ENCODE measurements around the gene PECR. TPM values are rescaled to one million over a fixed set of nuclear protein-coding genes. Genes with fewer than 3 reads are reported as not detected.

The PECR gene
- total RNA-seq: 10 to 100 TPM; 17.0 to 20.8 TPM

DNA sequence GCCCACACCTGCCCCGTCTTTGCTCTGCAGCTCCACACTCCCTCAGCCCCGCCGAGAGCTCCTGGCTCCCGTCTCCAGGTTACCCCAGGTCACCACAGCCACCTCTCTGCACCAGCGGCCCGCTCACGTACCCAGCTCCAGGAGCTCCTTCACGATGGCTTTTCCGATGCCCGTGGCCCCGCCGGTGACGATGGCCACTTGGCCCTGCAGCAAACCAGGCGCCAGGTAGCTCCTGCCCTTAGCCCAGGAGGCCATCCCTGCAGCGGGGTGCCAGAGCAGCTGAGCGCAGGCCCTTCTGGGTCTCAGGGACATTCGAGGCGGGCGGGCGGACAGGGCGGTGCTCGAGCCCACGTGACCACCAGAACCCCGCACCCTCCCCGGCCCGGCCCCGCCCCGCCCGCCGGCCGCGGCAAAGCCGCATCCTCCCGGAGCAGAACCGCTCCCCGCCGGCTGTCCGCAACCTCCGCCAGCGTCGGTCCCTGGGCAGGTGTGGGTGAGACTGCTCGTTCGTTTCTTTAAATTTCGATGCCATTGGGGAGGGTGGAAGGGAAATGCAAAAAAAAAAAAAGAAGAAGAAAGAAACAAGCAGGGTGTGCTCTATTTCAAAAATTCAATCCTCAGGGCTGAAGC is at the start of gene PECR, which contains the start of gene TMEM169:
PECR (minus strand) TSS at position 323 of the 630 bp plus-strand sequence; CDS start at position 255, 68 bp downstream.
TMEM169 (plus strand) TSS at position 433 of the 630 bp plus-strand sequence. CDS start 14,045 bp downstream, outside the sequence.
- intact Hi-C loops (cut with DNase I, micrococcal nuclease): loop anchor here (1.0 to 5.0 kb wide), 4 partner anchors 27 to 417 kb away; partner anchors contain the start of genes XRCC5 (in 2 of the 2) and RPL37A (in 1 of the 2)
- POLR2A ChIA-PET: interaction anchor here (1.1 kb wide), 2 partner anchors 26 to 29 kb away, joined by 3 to 4 read pairs; no protein-coding TSS in a partner anchor
- H3K9me3 Mint-ChIP-seq (ENCODE audit: low read depth): no peaks in the 10 kb centered on the region
- H3K4me1 Mint-ChIP-seq: peaks cover 59% of the 10 kb centered on the region
- DNase-seq (peak; percentile 89), ATAC-seq (peak; percentile 93)
- H3K36me3 Mint-ChIP-seq (ENCODE audit: low read depth): peaks cover 2% of the 10 kb centered on the region
- CTCF ChIA-PET: interaction anchor here (0.5 to 6.3 kb wide), 13 partner anchors 11 to 332 kb away, joined by 3 to 48 read pairs (median 4); partner anchors contain the start of gene XRCC5
- no peaks in the 10 kb centered on the region for H3K27me3 Mint-ChIP-seq
- H3K27ac Mint-ChIP-seq: peak within 1 kb of the TSS; percentile 81
- peak within 1 kb of the TSS; percentile 81 for H3K4me3 Mint-ChIP-seq

DNA sequence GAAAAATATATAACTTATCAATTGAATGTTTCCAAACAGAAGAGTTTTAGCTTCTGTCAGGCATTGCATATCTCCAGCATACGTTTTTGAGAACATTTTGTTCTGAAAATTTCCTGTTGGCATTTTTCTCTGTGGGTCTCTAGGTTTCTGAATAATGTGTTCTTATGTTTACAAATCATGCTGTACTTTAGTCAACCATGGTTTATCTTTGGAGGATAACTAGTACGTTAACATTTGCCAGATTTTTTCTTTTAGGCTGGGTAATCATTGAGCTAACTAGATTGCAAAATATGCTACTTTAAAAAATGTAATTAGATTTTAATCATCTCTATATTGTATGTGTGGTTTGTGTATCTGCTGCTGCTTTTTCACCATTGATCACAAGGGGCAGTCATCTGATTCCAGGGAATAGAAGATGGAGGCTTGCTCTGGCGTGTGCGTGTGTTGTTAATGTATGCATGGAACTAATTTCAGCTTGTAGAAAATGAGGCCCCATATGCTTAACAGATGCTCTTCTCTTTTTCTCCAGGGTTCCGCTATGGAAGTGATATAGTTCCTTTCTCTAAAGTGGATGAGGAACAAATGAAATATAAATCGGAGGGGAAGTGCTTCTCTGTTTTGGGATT is 48.9 kb upstream of the PECR start:
- ATAC-seq: no peak
- POLR2A ChIA-PET: no interaction called here
- H3K36me3 Mint-ChIP-seq (ENCODE audit: low read depth): peaks cover 79% of the 10 kb centered on the region
- peaks cover 75% of the 10 kb centered on the region for H3K4me1 Mint-ChIP-seq
- peak overlapping the region; percentile 47 for H3K27ac Mint-ChIP-seq
- H3K27me3 Mint-ChIP-seq: no peaks in the 10 kb centered on the region
- DNase-seq: no peak
- no peaks in the 10 kb centered on the region for H3K9me3 Mint-ChIP-seq (ENCODE audit: low read depth)
- intact Hi-C loops (cut with DNase I, micrococcal nuclease): no loop called here
- no peak overlapping the region for H3K4me3 Mint-ChIP-seq
- CTCF ChIA-PET: interaction anchor here (0.6 to 3.2 kb wide), 10 partner anchors 9 to 573 kb away, joined by 3 to 17 read pairs (median 3); no protein-coding TSS in a partner anchor

DNA sequence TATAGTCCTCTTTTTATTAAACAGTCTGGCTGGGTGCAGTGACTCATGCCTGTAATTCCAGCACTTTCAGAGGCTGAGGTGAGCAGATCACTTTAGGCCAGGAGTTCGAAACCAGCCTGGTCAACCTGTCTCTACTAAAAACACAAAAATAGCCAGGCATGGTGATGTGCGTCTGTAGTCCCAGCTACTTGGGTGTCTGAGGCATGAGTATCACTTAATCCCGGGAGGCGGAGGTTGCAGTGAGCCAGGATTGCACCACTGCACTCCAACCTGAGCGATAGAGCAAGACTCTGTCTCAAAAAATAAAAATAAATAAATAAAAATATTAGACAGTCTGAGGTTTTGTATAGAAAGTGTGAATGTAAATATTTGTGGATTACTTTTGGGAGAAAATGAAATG is 45.3 kb upstream of the PECR start:
- ATAC-seq: no peak

DNA sequence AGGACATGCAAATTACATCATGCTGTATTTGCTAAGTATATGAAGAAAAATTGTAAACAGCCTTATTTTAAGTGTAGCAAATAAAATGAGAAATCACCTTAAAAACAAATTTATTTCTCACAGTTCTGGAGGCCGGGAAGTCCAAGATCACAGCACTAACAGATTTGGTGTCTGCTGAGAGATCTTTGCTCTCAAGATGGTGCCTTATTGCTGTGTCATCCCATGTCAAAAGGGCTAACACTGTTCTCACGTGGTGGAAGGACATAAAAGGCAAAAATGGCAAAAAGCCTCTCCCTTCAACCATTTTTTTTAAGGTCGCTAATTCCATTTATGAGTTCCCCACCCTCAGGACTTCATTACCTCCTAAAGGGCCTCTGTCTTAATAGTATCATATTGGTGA is 39.6 kb upstream of the PECR start:
- CTCF ChIA-PET: interaction anchor here (0.9 to 5.8 kb wide), 3 partner anchors 9 to 281 kb away, joined by 3 to 50 read pairs (median 3); partner anchors contain the start of gene XRCC5
- H3K27ac Mint-ChIP-seq: peak overlapping the region; percentile 98

More for the DNA sequence above, 45.3 kb upstream of the PECR start:
- H3K27ac Mint-ChIP-seq: peak overlapping the region; percentile 17
- intact Hi-C loops (cut with DNase I, micrococcal nuclease): loop anchor here in 1 of 2 experiments (5.0 kb wide), 1 partner anchor 35 kb away; no protein-coding TSS in a partner anchor
- H3K4me1 Mint-ChIP-seq: peaks cover 66% of the 10 kb centered on the region
- no peaks in the 10 kb centered on the region for H3K27me3 Mint-ChIP-seq
- H3K9me3 Mint-ChIP-seq (ENCODE audit: low read depth): no peaks in the 10 kb centered on the region
- CTCF ChIA-PET: interaction anchor here (0.6 to 1.0 kb wide), 3 partner anchors 14 to 75 kb away, joined by 3 read pairs; no protein-coding TSS in a partner anchor
- peaks cover 76% of the 10 kb centered on the region for H3K36me3 Mint-ChIP-seq (ENCODE audit: low read depth)
- H3K4me3 Mint-ChIP-seq: no peak overlapping the region
- no peak for DNase-seq
- POLR2A ChIA-PET: interaction anchor here (0.6 kb wide), 1 partner anchor 66 kb away, joined by 3 read pairs; no protein-coding TSS in a partner anchor

DNA sequence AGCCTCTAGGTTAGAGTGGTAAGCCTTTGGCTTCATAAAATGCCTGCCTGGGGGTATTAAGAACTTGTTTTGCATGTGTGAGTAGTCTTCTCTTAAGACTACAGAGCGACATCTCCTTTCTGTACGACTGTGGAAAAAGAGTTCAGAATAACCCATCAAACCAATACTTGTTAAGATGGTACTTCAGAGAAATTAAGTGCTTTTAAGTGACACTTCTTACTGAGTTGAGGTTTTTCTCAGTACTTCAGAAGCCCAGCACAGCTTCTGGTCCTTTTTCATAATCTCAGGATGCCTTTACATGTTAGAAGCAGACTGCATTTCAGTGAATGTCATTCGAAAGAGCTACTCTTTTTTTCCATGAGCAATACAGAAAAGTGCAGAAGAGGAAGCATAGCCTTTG is 38.4 kb upstream of the PECR start:
- Mint-ChIP-seq H3K9me3 (ENCODE audit: low read depth) (no peaks in the 10 kb centered on the region), H3K4me1 (peaks cover 80% of the 10 kb centered on the region), H3K27me3 (no peaks in the 10 kb centered on the region), H3K4me3 (peak overlapping the region; percentile 46), H3K27ac (peak overlapping the region; percentile 98), H3K36me3 (ENCODE audit: low read depth) (peaks cover 85% of the 10 kb centered on the region)
- ChIA-PET POLR2A (interaction anchor here (0.6 to 0.7 kb wide), 3 partner anchors 18 to 387 kb away, joined by 3 read pairs; no protein-coding TSS in a partner anchor), CTCF (interaction anchor here (0.9 to 5.8 kb wide), 9 partner anchors 9 to 292 kb away, joined by 3 to 50 read pairs (median 4); partner anchors contain the start of genes SMARCAL1 and XRCC5)
- intact Hi-C loops (cut with DNase I, micrococcal nuclease): loop anchor here (1.0 to 2.0 kb wide), 2 partner anchors 75 to 86 kb away; no protein-coding TSS in a partner anchor
- no peak for DNase-seq
- peak; percentile 91 for ATAC-seq

More for the DNA sequence above, 39.6 kb upstream of the PECR start:
- DNase-seq (no peak), ATAC-seq (no peak)
- Mint-ChIP-seq H3K4me3 (peak overlapping the region; percentile 12), H3K9me3 (ENCODE audit: low read depth) (no peaks in the 10 kb centered on the region), H3K27me3 (no peaks in the 10 kb centered on the region), H3K4me1 (peaks cover 82% of the 10 kb centered on the region), H3K36me3 (ENCODE audit: low read depth) (peaks cover 87% of the 10 kb centered on the region)
- intact Hi-C loops (cut with DNase I, micrococcal nuclease): loop anchor here in 1 of 2 experiments (2.0 kb wide), 1 partner anchor 74 kb away; no protein-coding TSS in a partner anchor
- POLR2A ChIA-PET: interaction anchor here (0.8 kb wide), 1 partner anchor 8 kb away, joined by 3 read pairs; no protein-coding TSS in a partner anchor

DNA sequence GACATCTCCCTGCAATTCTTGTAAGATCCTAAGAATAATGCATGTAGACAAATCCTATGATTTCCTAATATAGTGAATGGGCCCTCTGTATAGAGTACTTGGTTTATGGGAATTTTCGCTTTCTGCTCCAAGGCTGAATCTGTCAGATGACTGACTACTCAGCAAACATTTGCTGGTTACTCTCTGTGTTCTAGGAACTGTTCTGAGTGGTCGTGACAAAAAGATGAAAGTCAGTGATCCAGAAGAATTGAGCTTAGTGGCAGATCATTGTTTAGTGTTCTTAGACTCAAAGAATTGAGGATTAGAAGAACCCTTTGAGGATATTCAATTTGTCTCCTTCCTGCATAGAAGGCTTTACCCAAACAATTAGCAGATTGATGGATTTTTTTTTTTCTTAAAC is 37.5 kb upstream of the PECR start:
- POLR2A ChIA-PET: interaction anchor here (0.6 kb wide), 1 partner anchor 60 kb away, joined by 3 read pairs; no protein-coding TSS in a partner anchor
- Mint-ChIP-seq H3K4me1 (peaks cover 83% of the 10 kb centered on the region), H3K27ac (peak overlapping the region; percentile 98), H3K9me3 (ENCODE audit: low read depth) (no peaks in the 10 kb centered on the region), H3K36me3 (ENCODE audit: low read depth) (peaks cover 86% of the 10 kb centered on the region), H3K27me3 (no peaks in the 10 kb centered on the region), H3K4me3 (peak overlapping the region; percentile 34)
- DNase-seq (no peak), ATAC-seq (no peak)
- intact Hi-C loops (cut with DNase I, micrococcal nuclease): no loop called here
- CTCF ChIA-PET: interaction anchor here (1.0 to 5.8 kb wide), 6 partner anchors 10 to 293 kb away, joined by 3 to 50 read pairs (median 5); partner anchors contain the start of genes SMARCAL1 and XRCC5

DNA sequence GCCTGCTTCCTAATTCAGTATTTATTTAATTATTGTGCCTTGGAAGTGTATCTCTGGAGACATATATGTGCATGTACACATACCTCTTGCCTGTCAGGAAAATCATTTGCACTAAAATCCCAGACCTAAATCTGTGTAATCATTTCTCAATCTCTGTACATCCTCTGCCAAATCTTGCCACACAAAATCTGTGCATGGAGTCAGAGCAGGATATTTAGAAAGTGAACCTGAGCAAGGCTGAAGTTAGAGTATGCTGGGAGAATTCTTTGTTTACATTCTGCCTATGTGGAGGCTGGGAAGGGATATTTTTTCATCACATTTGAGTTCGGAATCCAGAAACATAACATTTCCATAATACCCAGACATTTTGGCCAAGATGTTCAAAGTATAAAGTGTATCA is 36.9 kb upstream of the PECR start:
- Mint-ChIP-seq H3K4me3 (no peak overlapping the region), H3K4me1 (peaks cover 90% of the 10 kb centered on the region), H3K27ac (peak overlapping the region; percentile 98), H3K36me3 (ENCODE audit: low read depth) (peaks cover 88% of the 10 kb centered on the region), H3K9me3 (ENCODE audit: low read depth) (no peaks in the 10 kb centered on the region), H3K27me3 (no peaks in the 10 kb centered on the region)
- ChIA-PET CTCF (interaction anchor here (1.0 to 5.8 kb wide), 2 partner anchors 9 to 15 kb away, joined by 3 to 50 read pairs; partner anchors contain the start of gene XRCC5), POLR2A (no interaction called here)
- no peak for DNase-seq
- intact Hi-C loops (cut with DNase I, micrococcal nuclease): no loop called here
- ATAC-seq: no peak

DNA sequence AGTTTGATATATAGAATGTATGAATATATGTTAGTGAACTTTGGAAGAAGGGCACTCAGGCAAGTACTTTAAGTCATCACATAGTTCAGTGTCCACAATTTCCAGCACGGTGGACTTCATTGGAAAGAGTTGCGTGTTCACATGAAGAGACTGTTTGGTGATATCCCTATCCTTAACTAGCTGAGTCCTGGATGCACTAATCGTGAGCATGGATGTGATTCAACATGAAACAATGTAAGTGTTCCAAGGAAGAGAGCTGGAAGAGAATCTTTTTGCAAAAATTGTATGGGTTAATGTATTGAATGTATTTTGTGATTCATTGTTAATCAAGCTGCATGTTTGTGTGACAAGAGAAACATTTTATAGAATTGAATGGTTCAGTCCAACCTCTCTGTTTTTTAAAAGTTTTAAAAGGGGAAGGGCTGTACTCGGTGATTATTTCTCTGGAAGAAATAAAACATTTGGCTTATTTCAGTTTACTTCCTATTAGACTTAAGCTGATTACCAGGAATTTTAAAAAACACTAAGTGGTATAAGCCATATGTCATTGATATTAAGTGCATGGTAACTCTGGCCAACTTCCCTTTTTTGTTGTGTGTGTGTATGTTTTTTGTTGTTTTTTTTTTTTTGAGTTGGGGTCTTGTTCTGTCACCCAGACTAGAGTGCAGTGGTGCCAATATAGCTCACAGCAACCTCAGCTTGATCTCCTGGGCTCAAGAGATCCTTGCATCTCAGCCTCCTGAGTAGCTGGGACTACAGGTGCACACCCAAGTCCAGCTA is 36.1 kb upstream of the PECR start:
- DNase-seq (no peak), ATAC-seq (no peak)
- Mint-ChIP-seq H3K9me3 (ENCODE audit: low read depth) (no peaks in the 10 kb centered on the region), H3K27ac (peak overlapping the region; percentile 85), H3K36me3 (ENCODE audit: low read depth) (peaks cover 89% of the 10 kb centered on the region), H3K4me3 (no peak overlapping the region), H3K4me1 (peaks cover 95% of the 10 kb centered on the region), H3K27me3 (no peaks in the 10 kb centered on the region)
- ChIA-PET POLR2A (no interaction called here), CTCF (interaction anchor here (0.7 to 5.8 kb wide), 6 partner anchors 8 to 84 kb away, joined by 3 to 50 read pairs (median 4); partner anchors contain the start of gene XRCC5)
- intact Hi-C loops (cut with DNase I, micrococcal nuclease): no loop called here

DNA sequence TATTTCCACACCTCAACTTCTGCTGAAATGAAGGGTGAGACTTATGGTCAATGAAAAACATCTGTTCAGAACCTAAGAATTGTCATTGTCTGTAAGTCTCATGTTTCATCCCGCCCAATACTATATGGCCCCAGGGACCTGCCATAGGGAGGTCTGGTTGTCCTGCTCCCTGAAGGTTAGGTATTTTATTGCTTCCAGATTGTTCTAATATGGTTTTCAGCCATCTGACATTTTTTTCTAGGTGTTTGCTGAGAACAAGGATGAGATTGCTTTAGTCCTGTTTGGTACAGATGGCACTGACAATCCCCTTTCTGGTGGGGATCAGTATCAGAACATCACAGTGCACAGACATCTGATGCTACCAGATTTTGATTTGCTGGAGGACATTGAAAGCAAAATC is 34.8 kb upstream of the PECR start:
- intact Hi-C loops (cut with DNase I, micrococcal nuclease): no loop called here
- no peaks in the 10 kb centered on the region for H3K9me3 Mint-ChIP-seq (ENCODE audit: low read depth)
- peak overlapping the region; percentile 33 for H3K4me3 Mint-ChIP-seq
- DNase-seq: no peak
- POLR2A ChIA-PET: no interaction called here
- H3K27ac Mint-ChIP-seq: peak overlapping the region; percentile 85
- H3K36me3 Mint-ChIP-seq (ENCODE audit: low read depth): peaks cover 90% of the 10 kb centered on the region
- H3K27me3 Mint-ChIP-seq: no peaks in the 10 kb centered on the region
- peaks cover 96% of the 10 kb centered on the region for H3K4me1 Mint-ChIP-seq
- no peak for ATAC-seq
- CTCF ChIA-PET: no interaction called here
